Kidney (tissue), 14 donors: Measurements from ENCODE around the gene KRT36. TPM values are rescaled to one million over a fixed set of nuclear protein-coding genes. Genes with fewer than 3 reads are reported as not detected.

Experiments
- DNase-seq, 5 donors: peaks; one replicate each; pipeline ENCODE4 v3.0.0-alpha.2; 2013 to 2020
- FAIRE-seq: peaks from 2 replicates; lab custom pipeline; 2012; peaks lifted over from hg19 to GRCh38; lab: Jason Lieb, UNC
- H3K27ac ChIP-seq, 2 donors: one replicate each; pipeline ENCODE4 v1.7.0; 2013; ENCODE audit warnings: low read depth in 2 of 2, low read length in 2 of 2, inconsistent platforms in 1 of 2
- H3K27me3 ChIP-seq: one replicate; pipeline ENCODE4 v1.7.1; 2013; ENCODE audit warnings: low read length, inconsistent platforms; ENCODE audit not compliant: control insufficient read depth, insufficient read depth
- H3K36me3 ChIP-seq, 3 donors: one replicate each; pipeline versions ENCODE4 v1.7.0 to v1.7.1; 2013; ENCODE audit warnings: low read length in 3 of 3, control low read depth in 1 of 3, inconsistent platforms in 1 of 3; ENCODE audit not compliant: insufficient read depth in 3 of 3, control insufficient read depth in 2 of 3
- H3K4me1 ChIP-seq, 3 donors: one replicate each; pipeline versions ENCODE4 v1.7.0 to v1.7.1; 2013; ENCODE audit warnings: low read length in 3 of 3, inconsistent platforms in 1 of 3, low read depth in 1 of 3; ENCODE audit not compliant: control insufficient read depth in 2 of 3, insufficient read depth in 2 of 3
- H3K4me3 ChIP-seq, 3 donors: one replicate each; pipeline versions ENCODE4 v1.7.0 to v1.8.1; 2013; ENCODE audit warnings: low read length in 3 of 3, control low read depth in 1 of 3, inconsistent platforms in 1 of 3
- H3K9ac ChIP-seq, 3 donors: one replicate each; pipeline versions ENCODE4 v1.7.0 to v1.7.1; 2013; ENCODE audit warnings: low read length in 3 of 3, control low read depth in 1 of 3, inconsistent platforms in 1 of 3
- H3K9me3 ChIP-seq, 3 donors: one replicate each; pipeline versions ENCODE4 v1.7.0 to v1.7.1; 2013; ENCODE audit warnings: low read length in 3 of 3, control low read depth in 1 of 3, inconsistent platforms in 1 of 3; ENCODE audit not compliant: control insufficient read depth in 2 of 3, insufficient read depth in 1 of 3
- intact Hi-C: fragments of 100-400 bp; cut with DNase I; formaldehyde crosslinking; loops from one replicate; pipeline ENCODE4 v1.11.1; 2022
- microRNA-seq: library from miRNA; unstranded; fragments of <30 nt; microRNA quantifications from one replicate; pipeline ENCODE4 v1.2.0, GENCODE V29; 2020
- polyA plus RNA-seq: library from polyadenylated mRNA; stranded (reverse); fragments of 350-450 nt; fragmentation: Illumina TruSeq; extraction: RNeasy Lipid Tissue Mini Kit (QIAGEN cat#74804); gene quantifications from one replicate; pipeline ENCODE4 v1.2.3, GENCODE V29; 2014; ENCODE audit warnings: low read depth, low replicate concordance; ENCODE audit not compliant: insufficient read depth
- total RNA-seq: library from RNA; stranded (reverse); fragmentation: NEBNext Ultra II Directional; extraction: Animal tissue kit (Norgen Biotek cat#: 25700); gene quantifications from one replicate; pipeline ENCODE4 v1.2.1, GENCODE V29; 2021
- TF ChIP-seq, protein P1 (sequence below): IDR thresholded peaks from 3 replicates; pipeline ENCODE4 v1.5.1; 2012; ENCODE audit warnings: mild to moderate bottlenecking, moderate library complexity, borderline replicate concordance; ENCODE audit not compliant: insufficient read depth; ENCODE audit errors: extremely low read depth
- donor health status: control.
- donor health status: control.
- donor health status: control.
- donor health status: control.
- donor health status: control.
- donor health status: DM: yes; HTN: yes; CAD: no.
- donor health status: Normal renal cell carcinoma (clear cell type).

The KRT36 gene
- total and polyA plus RNA-seq, 2 donors from 2014 or later = not detected

DNA sequence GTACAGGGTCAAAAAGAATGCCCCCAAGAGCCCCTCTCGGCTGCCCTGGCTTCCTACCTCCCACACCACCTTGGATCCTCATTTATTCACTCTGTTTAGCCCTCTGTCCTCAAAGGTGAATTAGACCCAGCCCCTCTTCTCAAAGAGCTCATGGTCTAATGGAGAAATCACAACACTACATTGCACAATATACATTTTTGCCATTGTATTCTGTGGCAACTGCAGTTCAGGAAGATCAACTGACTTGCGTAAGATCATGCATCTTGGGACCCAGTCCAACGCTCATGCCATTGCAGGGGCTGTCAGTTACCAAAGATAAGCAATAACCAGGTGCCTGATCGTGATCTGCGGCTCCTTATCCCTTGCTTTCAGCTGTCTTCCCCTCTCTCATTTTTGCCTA is 50.3 kb downstream of the KRT36 start:
- Histone ChIP-seq H3K9ac (no peak overlapping the region), H3K27ac (no peak overlapping the region), H3K4me3 (no peak overlapping the region), H3K27me3 (no peaks in the 10 kb centered on the region), H3K36me3 (no peaks in the 10 kb centered on the region), H3K9me3 (no peaks in the 10 kb centered on the region), H3K4me1 (no peaks in the 10 kb centered on the region)
- DNase-seq = no peak
- TF ChIP-seq, protein P1, sequence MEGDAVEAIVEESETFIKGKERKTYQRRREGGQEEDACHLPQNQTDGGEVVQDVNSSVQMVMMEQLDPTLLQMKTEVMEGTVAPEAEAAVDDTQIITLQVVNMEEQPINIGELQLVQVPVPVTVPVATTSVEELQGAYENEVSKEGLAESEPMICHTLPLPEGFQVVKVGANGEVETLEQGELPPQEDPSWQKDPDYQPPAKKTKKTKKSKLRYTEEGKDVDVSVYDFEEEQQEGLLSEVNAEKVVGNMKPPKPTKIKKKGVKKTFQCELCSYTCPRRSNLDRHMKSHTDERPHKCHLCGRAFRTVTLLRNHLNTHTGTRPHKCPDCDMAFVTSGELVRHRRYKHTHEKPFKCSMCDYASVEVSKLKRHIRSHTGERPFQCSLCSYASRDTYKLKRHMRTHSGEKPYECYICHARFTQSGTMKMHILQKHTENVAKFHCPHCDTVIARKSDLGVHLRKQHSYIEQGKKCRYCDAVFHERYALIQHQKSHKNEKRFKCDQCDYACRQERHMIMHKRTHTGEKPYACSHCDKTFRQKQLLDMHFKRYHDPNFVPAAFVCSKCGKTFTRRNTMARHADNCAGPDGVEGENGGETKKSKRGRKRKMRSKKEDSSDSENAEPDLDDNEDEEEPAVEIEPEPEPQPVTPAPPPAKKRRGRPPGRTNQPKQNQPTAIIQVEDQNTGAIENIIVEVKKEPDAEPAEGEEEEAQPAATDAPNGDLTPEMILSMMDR = no peak
- no peak for FAIRE-seq
- intact Hi-C loops = no loop called here

DNA sequence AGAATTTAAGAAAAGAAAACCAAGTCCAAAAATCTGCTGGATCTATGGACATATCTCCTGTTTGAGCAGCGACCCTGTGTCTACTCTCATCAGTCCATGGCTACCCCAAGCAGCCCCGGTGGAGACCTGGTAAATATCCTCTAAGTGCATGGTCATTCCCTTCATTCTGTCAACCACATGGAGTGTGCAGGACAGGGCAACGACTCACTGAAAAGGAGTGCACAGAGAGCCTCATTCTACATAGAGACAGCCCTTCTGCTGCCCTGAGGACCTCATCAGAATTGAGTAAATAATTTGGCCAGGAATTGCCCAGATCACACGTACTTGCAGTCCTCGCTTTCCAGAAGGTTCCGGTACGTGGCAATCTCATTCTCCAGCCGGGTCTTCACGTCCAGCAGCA is 51.9 kb downstream of the KRT36 start:
- DNase-seq (no peak), FAIRE-seq (no peak)
- Histone ChIP-seq H3K4me1 (no peaks in the 10 kb centered on the region), H3K4me3 (no peak overlapping the region), H3K9ac (no peak overlapping the region), H3K27me3 (no peaks in the 10 kb centered on the region), H3K36me3 (no peaks in the 10 kb centered on the region), H3K27ac (no peak overlapping the region), H3K9me3 (no peaks in the 10 kb centered on the region)
- intact Hi-C loops = no loop called here
- TF ChIP-seq, protein P1 = no peak

DNA sequence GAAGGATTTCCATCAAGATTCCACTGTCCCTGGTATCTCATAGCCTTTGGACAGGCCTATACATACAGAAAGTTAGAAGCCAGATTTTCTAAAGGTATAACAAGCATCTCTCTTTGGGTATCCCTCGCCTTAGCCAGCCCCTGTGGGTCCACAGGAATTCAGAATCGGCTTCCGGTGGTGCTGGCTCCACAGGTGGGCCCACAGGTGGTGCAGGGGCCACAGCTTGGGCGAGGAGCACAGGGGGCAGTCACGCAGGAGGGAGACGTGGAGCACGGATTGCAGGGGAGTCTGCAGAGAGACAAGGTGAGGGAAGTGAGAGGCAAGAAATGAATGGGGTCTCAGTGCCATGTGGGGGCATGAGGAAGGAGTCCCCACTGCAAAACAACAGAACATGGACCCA is 52.5 kb downstream of the KRT36 start:
- H3K27me3 ChIP-seq = no peaks in the 10 kb centered on the region
- H3K4me3 ChIP-seq = no peak overlapping the region
- H3K36me3 ChIP-seq = no peaks in the 10 kb centered on the region
- H3K4me1 ChIP-seq = no peaks in the 10 kb centered on the region
- TF ChIP-seq, protein P1 = no peak
- DNase-seq (no peak), FAIRE-seq (no peak)
- H3K9ac ChIP-seq = no peak overlapping the region
- intact Hi-C loops = no loop called here
- no peak overlapping the region for H3K27ac ChIP-seq
- H3K9me3 ChIP-seq = no peaks in the 10 kb centered on the region

Small RNA genes lying within 50 kb of the gene (microRNA-seq; reads per million reads assigned to microRNA genes)
- gene MIR6510 = not detected

Other genes starting within 250 kb of the KRT36 start
- not detected for gene KRTAP9-4, start 240.2 kb downstream of the KRT36 start, total RNA-seq
- not detected for gene KRTAP9-4, start 240.2 kb downstream of the KRT36 start, polyA plus RNA-seq
- not detected for gene KRTAP9-9, start 234.5 kb downstream of the KRT36 start, total RNA-seq
- gene KRTAP9-9, start 234.5 kb downstream of the KRT36 start, polyA plus RNA-seq = not detected
- gene KRTAP9-6, start 224.5 kb downstream of the KRT36 start, total RNA-seq = not detected
- not detected for gene KRTAP9-6, start 224.5 kb downstream of the KRT36 start, polyA plus RNA-seq
- gene KRTAP9-7, start 214.2 kb downstream of the KRT36 start, total RNA-seq = not detected
- not detected for gene KRTAP9-7, start 214.2 kb downstream of the KRT36 start, polyA plus RNA-seq
- gene KRTAP29-1, start 187.1 kb downstream of the KRT36 start, total RNA-seq = not detected
- gene KRTAP29-1, start 187.1 kb downstream of the KRT36 start, polyA plus RNA-seq = not detected
- gene KRTAP16-1, start 180.6 kb downstream of the KRT36 start, total RNA-seq = not detected
- gene KRTAP16-1, start 180.6 kb downstream of the KRT36 start, polyA plus RNA-seq = not detected
- not detected for gene KRTAP17-1, start 174.2 kb downstream of the KRT36 start, total RNA-seq
- not detected for gene KRTAP17-1, start 174.2 kb downstream of the KRT36 start, polyA plus RNA-seq
- gene KRT33A, start 139.1 kb downstream of the KRT36 start, total RNA-seq = not detected
- gene KRT33A, start 139.1 kb downstream of the KRT36 start, polyA plus RNA-seq = not detected
- gene KRT33B, start 120.1 kb downstream of the KRT36 start, total RNA-seq = not detected
- gene KRT33B, start 120.1 kb downstream of the KRT36 start, polyA plus RNA-seq = not detected
- gene KRT34, start 107.6 kb downstream of the KRT36 start, total RNA-seq = not detected
- not detected for gene KRT34, start 107.6 kb downstream of the KRT36 start, polyA plus RNA-seq
- gene KRT31, start 92.3 kb downstream of the KRT36 start, total RNA-seq = not detected
- not detected for gene KRT31, start 92.3 kb downstream of the KRT36 start, polyA plus RNA-seq
- not detected for gene KRT37, start 65.3 kb downstream of the KRT36 start, total RNA-seq
- gene KRT37, start 65.3 kb downstream of the KRT36 start, polyA plus RNA-seq = not detected
- not detected for gene KRT38, start 48.9 kb downstream of the KRT36 start, total RNA-seq
- not detected for gene KRT38, start 48.9 kb downstream of the KRT36 start, polyA plus RNA-seq
- not detected for gene KRT32, start 22.5 kb downstream of the KRT36 start, total RNA-seq
- not detected for gene KRT32, start 22.5 kb downstream of the KRT36 start, polyA plus RNA-seq
- gene KRT35, start 8.8 kb downstream of the KRT36 start, total RNA-seq = not detected
- not detected for gene KRT35, start 8.8 kb downstream of the KRT36 start, polyA plus RNA-seq
- gene KRT13, start 15.7 kb upstream of the KRT36 start, total RNA-seq = not detected
- gene KRT13, start 15.7 kb upstream of the KRT36 start, polyA plus RNA-seq = not detected
- 2.8 TPM for gene KRT15, start 29.0 kb upstream of the KRT36 start, total RNA-seq
- 0.15 TPM for gene KRT15, start 29.0 kb upstream of the KRT36 start, polyA plus RNA-seq
- gene KRT19, start 38.4 kb upstream of the KRT36 start, total RNA-seq = 781 TPM
- gene KRT19, start 38.4 kb upstream of the KRT36 start, polyA plus RNA-seq = 319 TPM
- gene KRT9, start 82.1 kb upstream of the KRT36 start, total RNA-seq = not detected
- not detected for gene KRT9, start 82.1 kb upstream of the KRT36 start, polyA plus RNA-seq
- not detected for gene KRT14, start 97.0 kb upstream of the KRT36 start, total RNA-seq
- not detected for gene KRT14, start 97.0 kb upstream of the KRT36 start, polyA plus RNA-seq
- gene KRT16, start 122.9 kb upstream of the KRT36 start, total RNA-seq = 3.1 TPM
- not detected for gene KRT16, start 122.9 kb upstream of the KRT36 start, polyA plus RNA-seq
- 11.1 TPM for gene KRT17, start 134.7 kb upstream of the KRT36 start, total RNA-seq
- 5.5 TPM for gene KRT17, start 134.7 kb upstream of the KRT36 start, polyA plus RNA-seq
- 842 TPM for gene EIF1, start 199.0 kb upstream of the KRT36 start, total RNA-seq
- gene EIF1, start 199.0 kb upstream of the KRT36 start, polyA plus RNA-seq = 1,166 TPM
- gene GAST, start 222.4 kb upstream of the KRT36 start, total RNA-seq = not detected
- gene GAST, start 222.4 kb upstream of the KRT36 start, polyA plus RNA-seq = not detected
- 1.3 TPM for gene HAP1, start 244.7 kb upstream of the KRT36 start, total RNA-seq
- gene HAP1, start 244.7 kb upstream of the KRT36 start, polyA plus RNA-seq = 0.99 TPM